GM23248 (cell line): ENCODE results near the gene TDRD7. TPM values are rescaled to one million over a fixed set of nuclear protein-coding genes. Genes with fewer than 3 reads are reported as not detected.

Experiments
- DNase-seq: peaks from one replicate; pipeline ENCODE4 v3.0.0-alpha.2; 2015
- H2AFZ ChIP-seq: fragments of 200-600 bp; sonication (generic); 2 replicates; pipeline ENCODE4 v1.6.1; 2016; ENCODE audit warnings: antibody characterized with exemption
- H3F3A ChIP-seq: fragments of 200-600 bp; sonication (generic); 2 replicates; pipeline ENCODE4 v1.6.1; 2016; ENCODE audit warnings: mild to moderate bottlenecking, antibody characterized with exemption, mixed run types; ENCODE audit not compliant: insufficient read depth
- H3K27ac ChIP-seq: fragments of 200-600 bp; sonication (generic); 2 replicates; pipeline ENCODE4 v1.5.1; 2016; ENCODE audit warnings: mild to moderate bottlenecking
- H3K27me3 ChIP-seq: fragments of 200-600 bp; sonication (generic); replicated peaks from 2 replicates; pipeline ENCODE4 v1.6.1; 2016; ENCODE audit warnings: mild to moderate bottlenecking; ENCODE audit not compliant: insufficient read depth
- H3K36me3 ChIP-seq: fragments of 200-600 bp; sonication (generic); 2 replicates; pipeline ENCODE4 v1.6.1; 2016; ENCODE audit warnings: low read depth, mild to moderate bottlenecking
- H3K4me1 ChIP-seq: fragments of 200-600 bp; sonication (generic); 2 replicates; pipeline ENCODE4 v1.6.1; 2016; ENCODE audit warnings: mild to moderate bottlenecking; ENCODE audit not compliant: insufficient read depth
- H3K4me2 ChIP-seq: fragments of 200-600 bp; sonication (generic); one replicate; pipeline ENCODE4 v1.6.1; 2016; ENCODE audit warnings: mild to moderate bottlenecking; ENCODE audit not compliant: unreplicated experiment
- H3K4me3 ChIP-seq: fragments of 200-600 bp; sonication (generic); 2 replicates; pipeline ENCODE4 v1.5.1; 2016; ENCODE audit warnings: mild to moderate bottlenecking
- H3K79me2 ChIP-seq: fragments of 200-600 bp; sonication (generic); 2 replicates; pipeline ENCODE4 v1.6.1; 2016; ENCODE audit warnings: mild to moderate bottlenecking; ENCODE audit not compliant: insufficient read depth
- H3K9ac ChIP-seq: fragments of 200-600 bp; sonication (generic); 2 replicates; pipeline ENCODE4 v1.6.1; 2016; ENCODE audit warnings: mild to moderate bottlenecking
- H3K9me2 ChIP-seq: fragments of 200-600 bp; sonication (generic); 2 replicates; pipeline ENCODE4 v1.6.1; 2016; ENCODE audit warnings: mixed run types, mild to moderate bottlenecking, moderate library complexity; ENCODE audit not compliant: insufficient read depth
- H3K9me3 ChIP-seq: fragments of 200-600 bp; sonication (generic); one replicate; pipeline ENCODE4 v1.6.1; 2017; ENCODE audit warnings: low read depth
- H4K20me1 ChIP-seq: fragments of 200-600 bp; sonication (generic); 2 replicates; pipeline ENCODE4 v1.6.0; 2016; ENCODE audit not compliant: insufficient read depth
- EZH2 ChIP-seq: fragments of 200-600 bp; sonication (generic); IDR thresholded peaks from 2 replicates; pipeline ENCODE4 v1.6.1; 2018; ENCODE audit warnings: antibody characterized with exemption, mild to moderate bottlenecking; ENCODE audit not compliant: insufficient read depth, poor library complexity, severe bottlenecking
- EZH2phosphoT487 ChIP-seq: fragments of 200-600 bp; sonication (generic); IDR thresholded peaks from 2 replicates; pipeline ENCODE4 v1.6.1; 2018; ENCODE audit warnings: antibody characterized with exemption, moderate library complexity, mild to moderate bottlenecking, low read depth; ENCODE audit not compliant: insufficient read depth
- WGBS, 2 experiments: methylation state at CpG; one replicate each; pipeline ENCODE4 v1.1.6; 2015 to 2017; ENCODE audit warnings: low lambda C conversion rate in 2 of 2, low coverage in 1 of 2; ENCODE audit errors: missing lambda C conversion rate in 2 of 2; 5-methylcytosine and 5-hydroxymethylcytosine counted together
- in situ Hi-C: fragments of 300-500 bp; cut with MboI; formaldehyde crosslinking; loops from 2 replicates; pipeline ENCODE4 v1.15.0; 2020
- polyA plus RNA-seq: library from polyadenylated mRNA; unstranded; fragments of >200 nt; fragmentation: Nextera tagmentation; extraction: Ambion mirVana; gene quantifications from 2 replicates; pipeline ENCODE4 v1.2.1, GENCODE V29; 2016
- total RNA-seq: library from RNA; depleted of rRNA; stranded (reverse); fragments of >200 nt; shearing (Covaris generic); gene quantifications from 2 replicates; pipeline ENCODE4 v1.2.3, GENCODE V29; 2014

Gene TDRD7
- total and polyA plus RNA-seq, 2 experiments from 2014 or later, result 4.9 to 6.6 TPM

DNA sequence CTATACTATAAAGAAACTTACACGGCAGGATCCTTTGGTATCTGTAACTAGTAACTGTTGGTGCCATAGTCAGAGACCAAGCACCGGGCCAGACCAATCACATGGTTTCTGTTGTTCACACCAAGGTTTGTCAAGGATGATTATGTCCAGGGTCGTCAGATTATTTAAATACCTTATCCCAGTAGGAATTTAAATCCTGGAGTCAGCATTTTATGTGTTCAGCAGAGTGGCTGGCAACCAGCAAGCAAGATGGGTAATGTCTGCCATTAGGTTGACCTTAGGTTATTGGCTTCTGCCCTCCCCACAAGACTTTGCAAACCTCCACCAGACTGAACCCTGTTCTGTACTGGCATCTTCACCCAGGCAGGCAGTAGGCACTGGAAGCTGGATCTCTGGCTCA, 50.3 kb downstream of the TDRD7 start:
- WGBS, 2 experiments, result 59 to 63% methylated on average over 3 of the region's 3 CpGs
- no peaks in the 10 kb centered on the region for H4K20me1 ChIP-seq
- no peaks in the 10 kb centered on the region for H3K9me3 ChIP-seq
- no peak overlapping the region for H3K9ac ChIP-seq
- DNase-seq, result no peak
- H3K27me3 ChIP-seq, result no peaks in the 10 kb centered on the region
- no peaks in the 10 kb centered on the region for H3F3A ChIP-seq
- H3K9me2 ChIP-seq, result no peaks in the 10 kb centered on the region
- no peak overlapping the region for H2AFZ ChIP-seq
- H3K4me3 ChIP-seq, result no peak overlapping the region
- H3K4me1 ChIP-seq, result no peaks in the 10 kb centered on the region
- no peaks in the 10 kb centered on the region for H3K79me2 ChIP-seq
- H3K36me3 ChIP-seq, result no peaks in the 10 kb centered on the region
- H3K4me2 ChIP-seq, result no peak overlapping the region
- in situ Hi-C loops, result loop anchor here (10.0 kb wide), 1 partner anchor 143 kb away; no protein-coding TSS in a partner anchor
- H3K27ac ChIP-seq, result no peak overlapping the region
- TF ChIP-seq EZH2 (no peak), EZH2phosphoT487 (no peak)

- TF ChIP-seq EZH2phosphoT487 (no peak), EZH2 (no peak)
Measured at GRCh38 chr9:97462914-97463313, 51.0 kb downstream of the TDRD7 start.

GRCh38 chr9:97468658-97469448, 57.0 kb downstream of the TDRD7 start:
- H3K4me3 ChIP-seq, result no peak overlapping the region
- H3K9ac ChIP-seq, result no peak overlapping the region
- no peak overlapping the region for H2AFZ ChIP-seq
- in situ Hi-C loops, result loop anchor here (10.0 kb wide), 1 partner anchor 136 kb away; no protein-coding TSS in a partner anchor
- H3K4me1 ChIP-seq, result no peaks in the 10 kb centered on the region
- H3K9me3 ChIP-seq, result no peaks in the 10 kb centered on the region
- TF ChIP-seq EZH2phosphoT487 (no peak), EZH2 (no peak)
- no peak overlapping the region for H3K4me2 ChIP-seq
- DNase-seq, result peak; percentile 71
- no peaks in the 10 kb centered on the region for H3K9me2 ChIP-seq
- no peaks in the 10 kb centered on the region for H3K36me3 ChIP-seq
- H4K20me1 ChIP-seq, result no peaks in the 10 kb centered on the region
- no peaks in the 10 kb centered on the region for H3K79me2 ChIP-seq
- no peak overlapping the region for H3K27ac ChIP-seq
- WGBS, 2 experiments, result 71 to 80% methylated on average over 4 of the region's 4 CpGs
- H3K27me3 ChIP-seq, result no peaks in the 10 kb centered on the region
- H3F3A ChIP-seq, result no peaks in the 10 kb centered on the region

More at GRCh38 chr9:97462914-97463313, 51.0 kb downstream of the TDRD7 start:
- Histone ChIP-seq H3K27ac (no peak overlapping the region), H3K9me2 (no peaks in the 10 kb centered on the region), H4K20me1 (no peaks in the 10 kb centered on the region), H3K27me3 (no peaks in the 10 kb centered on the region), H3F3A (no peaks in the 10 kb centered on the region), H3K4me1 (no peaks in the 10 kb centered on the region), H3K4me2 (no peak overlapping the region), H3K36me3 (no peaks in the 10 kb centered on the region), H3K79me2 (no peaks in the 10 kb centered on the region), H3K4me3 (no peak overlapping the region), H3K9me3 (no peaks in the 10 kb centered on the region), H2AFZ (no peak overlapping the region), H3K9ac (no peak overlapping the region)
- no peak for DNase-seq
- WGBS, 2 experiments, result 75 to 90% methylated on average over 1 of the region's 1 CpG
- in situ Hi-C loops, result loop anchor here (10.0 kb wide), 1 partner anchor 142 kb away; no protein-coding TSS in a partner anchor

DNA sequence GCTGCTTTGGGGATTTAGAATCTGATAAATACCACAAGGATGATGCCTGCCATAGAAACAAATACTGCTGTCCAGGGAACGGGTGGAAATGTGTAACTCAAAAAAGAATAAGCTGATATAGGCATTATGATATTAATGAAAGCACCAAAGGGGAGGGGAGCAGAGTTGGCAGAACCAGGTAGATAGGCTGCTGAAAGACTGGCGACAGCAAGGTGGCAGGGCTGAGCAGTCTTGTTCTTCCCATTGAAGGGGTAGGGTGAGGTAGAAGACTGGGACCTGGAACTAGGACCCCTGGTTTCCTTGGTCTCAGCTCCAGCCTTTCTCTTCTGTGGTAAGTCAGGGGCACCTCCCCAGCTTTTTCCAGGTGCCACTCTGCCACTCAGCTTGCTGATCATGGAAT, 58.2 kb downstream of the TDRD7 start:
- Histone ChIP-seq H4K20me1 (no peaks in the 10 kb centered on the region), H3K4me2 (no peak overlapping the region), H2AFZ (no peak overlapping the region), H3K4me3 (no peak overlapping the region), H3F3A (peaks cover 3% of the 10 kb centered on the region; the same call in 1 of the 2 replicates), H3K27me3 (no peaks in the 10 kb centered on the region), H3K36me3 (no peaks in the 10 kb centered on the region), H3K4me1 (no peaks in the 10 kb centered on the region; the same call in 1 of the 2 replicates), H3K27ac (no peak overlapping the region), H3K9me3 (no peaks in the 10 kb centered on the region), H3K9me2 (no peaks in the 10 kb centered on the region), H3K9ac (no peak overlapping the region), H3K79me2 (no peaks in the 10 kb centered on the region)
- TF ChIP-seq EZH2phosphoT487, result no peak
- TF ChIP-seq EZH2, result no peak
- no peak for DNase-seq
- in situ Hi-C loops, result no loop called here
- 50 to 64% methylated on average over 2 of the region's 2 CpGs for whole genome bisulfite sequencing, 2 experiments
